HG02588 (cell line): ENCODE data around the gene ABHD1.
"Not testable (repeated sequence)": the region's sequence is repeated elsewhere in the genome, so short reads cannot be mapped to it uniquely, and the experiment has no call there.

Source experiments
- ATAC-seq: cut with Tn5 transposase; IDR thresholded peaks from one replicate; pipeline ENCODE4 v1.9.1; 2021; ENCODE audit warnings: mild to moderate bottlenecking, moderate library complexity; ENCODE audit not compliant: unreplicated experiment

ABHD1 gene

GRCh38 chr2:27108221-27108620 lies 15.4 kb upstream of the ABHD1 start:
- ATAC-seq = no peak

GRCh38 chr2:27109083-27109482 lies 14.5 kb upstream of the ABHD1 start:
- ATAC-seq = no peak

- not testable (repeated sequence) for ATAC-seq
Observed at GRCh38 chr2:27110603-27111352, 12.8 kb upstream of the ABHD1 start.

GRCh38 chr2:27111392-27112078 lies 12.1 kb upstream of the ABHD1 start:
- not testable (repeated sequence) for ATAC-seq

GRCh38 chr2:27115519-27115918 lies 8.1 kb upstream of the ABHD1 start:
- no peak for ATAC-seq

- no peak for ATAC-seq
Observed at GRCh38 chr2:27117995-27118524, 5.6 kb upstream of the ABHD1 start.

- ATAC-seq = no peak
Observed at GRCh38 chr2:27118525-27119329, 4.9 kb upstream of the ABHD1 start, which contains the start of gene CGREF1. TSS of gene CGREF1 (minus strand) at chr2:27119128. CDS start at chr2:27104366, 14,762 bp downstream.

GRCh38 chr2:27119330-27119670 lies 4.3 kb upstream of the ABHD1 start:
- ATAC-seq = not testable (repeated sequence)

GRCh38 chr2:27121906-27122305 lies 1.7 kb upstream of the ABHD1 start:
- ATAC-seq = no peak

GRCh38 chr2:27122791-27123190 lies 824 bp upstream of the ABHD1 start:
- ATAC-seq = no peak

GRCh38 chr2:27125104-27125503 lies 1.5 kb downstream of the ABHD1 start:
- ATAC-seq = no peak

GRCh38 chr2:27126252-27126710 lies 2.7 kb downstream of the ABHD1 start:
- no peak for ATAC-seq

- no peak for ATAC-seq
Observed at GRCh38 chr2:27127883-27128667, 4.5 kb downstream of the ABHD1 start.

- ATAC-seq = no peak
Observed at GRCh38 chr2:27128668-27129571, 5.3 kb downstream of the ABHD1 start.

GRCh38 chr2:27130396-27130795 lies 6.8 kb downstream of the ABHD1 start:
- no peak for ATAC-seq

GRCh38 chr2:27131429-27131828 lies 7.8 kb downstream of the ABHD1 start:
- ATAC-seq = no peak

GRCh38 chr2:27133195-27133875 lies 9.7 kb downstream of the ABHD1 start:
- no peak for ATAC-seq

- peak; percentile 84 for ATAC-seq
Observed at GRCh38 chr2:27133905-27134780, 10.5 kb downstream of the ABHD1 start, which contains the start of gene PREB. TSS of gene PREB (minus strand) at chr2:27134636. CDS start at chr2:27134421, 215 bp downstream.
